NCI-H510A (cell line): Measurements from ENCODE around the gene CHRDL1.

Source experiments
- DNase-seq: peaks from one replicate; lab custom pipeline; 2025; lab: John Stamatoyannopoulos, UW

The CHRDL1 gene

GRCh38 chrX:110743679-110744340 lies 51.8 kb downstream of the CHRDL1 start:
- DNase-seq, result no peak

- DNase-seq, result no peak
Observed at GRCh38 chrX:110741213-110741796, 54.3 kb downstream of the CHRDL1 start.

GRCh38 chrX:110734894-110735541 lies 60.6 kb downstream of the CHRDL1 start:
- no peak for DNase-seq

GRCh38 chrX:110734271-110734670 lies 61.3 kb downstream of the CHRDL1 start:
- DNase-seq, result no peak

- no peak for DNase-seq
Observed at GRCh38 chrX:110733166-110733565, 62.5 kb downstream of the CHRDL1 start.

GRCh38 chrX:110732266-110732665 lies 63.4 kb downstream of the CHRDL1 start:
- DNase-seq, result no peak

GRCh38 chrX:110723844-110724243 lies 71.8 kb downstream of the CHRDL1 start:
- no peak for DNase-seq

- DNase-seq, result no peak
Observed at GRCh38 chrX:110722135-110722534, 73.5 kb downstream of the CHRDL1 start.

GRCh38 chrX:110713666-110714065 lies 82.0 kb downstream of the CHRDL1 start:
- no peak for DNase-seq

GRCh38 chrX:110706446-110706845 lies 89.2 kb downstream of the CHRDL1 start:
- DNase-seq, result no peak

GRCh38 chrX:110703641-110704040 lies 92.0 kb downstream of the CHRDL1 start:
- no peak for DNase-seq

- DNase-seq, result no peak
Observed at GRCh38 chrX:110699109-110699508, 96.5 kb downstream of the CHRDL1 start.

- no peak for DNase-seq
Observed at GRCh38 chrX:110698696-110699095, 96.9 kb downstream of the CHRDL1 start.

GRCh38 chrX:110692866-110693265 lies 102.8 kb downstream of the CHRDL1 start:
- DNase-seq, result no peak

- no peak for DNase-seq
Observed at GRCh38 chrX:110691446-110691845, 104.2 kb downstream of the CHRDL1 start.

- DNase-seq, result no peak
Observed at GRCh38 chrX:110684653-110685052, 111.0 kb downstream of the CHRDL1 start.

- no peak for DNase-seq
Observed at GRCh38 chrX:110683925-110684324, 111.7 kb downstream of the CHRDL1 start.

- DNase-seq, result no peak
Observed at GRCh38 chrX:110678591-110678990, 117.0 kb downstream of the CHRDL1 start.

- no peak for DNase-seq
Observed at GRCh38 chrX:110675886-110676285, 119.7 kb downstream of the CHRDL1 start.

GRCh38 chrX:110671068-110671803 lies 124.4 kb downstream of the CHRDL1 start:
- DNase-seq, result no peak

- no peak for DNase-seq
Observed at GRCh38 chrX:110669572-110669971, 126.0 kb downstream of the CHRDL1 start.

- no peak for DNase-seq
Observed at GRCh38 chrX:110667706-110668105, 127.9 kb downstream of the CHRDL1 start.
